ENCODE measurements around the gene SMARCAL1. TPM values are rescaled to one million over a fixed set of nuclear protein-coding genes. Genes with fewer than 3 reads are reported as not detected.

The SMARCAL1 gene
- total RNA-seq, 1 experiment from 2014 or later: 20.9 TPM

- TF ChIP-seq AFF4 (CRISPR knock-in tag; IDR thresholded peaks at IDR 0.05; ENCODE audit: borderline replicate concordance) (no peak), TEAD4 (CRISPR knock-in tag; IDR thresholded peaks at IDR 0.05) (no peak), AR (CRISPR knock-in tag; IDR thresholded peaks at IDR 0.05) (no peak), ZMAT4 (CRISPR knock-in tag; IDR thresholded peaks at IDR 0.05) (no peak), HMGA2 (CRISPR knock-in tag; IDR thresholded peaks at IDR 0.05) (no peak), EMX1 (CRISPR knock-in tag; IDR thresholded peaks at IDR 0.05) (peak; percentile 91; the same call in 1 of the 2 replicates), FOXP1 (CRISPR knock-in tag; IDR thresholded peaks at IDR 0.05; ENCODE audit: borderline replicate concordance) (no peak), JAZF1 (CRISPR knock-in tag; IDR thresholded peaks at IDR 0.05) (no peak), RORB (CRISPR knock-in tag; IDR thresholded peaks at IDR 0.05) (no peak), E2F4 (CRISPR knock-in tag; IDR thresholded peaks at IDR 0.05; ENCODE audit: borderline replicate concordance, low read depth) (no peak), FOXJ3 (CRISPR knock-in tag; IDR thresholded peaks at IDR 0.05; ENCODE audit: borderline replicate concordance) (no peak), MAX (CRISPR knock-in tag; IDR thresholded peaks at IDR 0.05) (no peak), E2F5 (CRISPR knock-in tag; IDR thresholded peaks at IDR 0.05) (no peak), MYBL2 (CRISPR knock-in tag; IDR thresholded peaks at IDR 0.05) (no peak), TCF7 (CRISPR knock-in tag; IDR thresholded peaks at IDR 0.05; ENCODE audit: low read depth) (no peak), ZBTB21 (CRISPR knock-in tag; IDR thresholded peaks at IDR 0.05; ENCODE audit: borderline replicate concordance) (no peak), NFE2L1 (CRISPR knock-in tag; IDR thresholded peaks at IDR 0.05) (no peak), E2F1 (CRISPR knock-in tag; IDR thresholded peaks at IDR 0.05) (no peak), ATF6 (CRISPR knock-in tag; IDR thresholded peaks at IDR 0.05) (no peak), USF2 (CRISPR knock-in tag; IDR thresholded peaks at IDR 0.05) (no peak), ERG (CRISPR knock-in tag; IDR thresholded peaks at IDR 0.05) (peak; percentile 70), CREM (CRISPR knock-in tag; IDR thresholded peaks at IDR 0.05) (no peak), CBFB (CRISPR knock-in tag; IDR thresholded peaks at IDR 0.05; ENCODE audit: low read depth) (no peak)
Measured at GRCh38 chr2:216504376-216504762, 92.1 kb downstream of the SMARCAL1 start (continued).
